ENCODE measurements around the gene MCUR1. TPM values are rescaled to one million over a fixed set of nuclear protein-coding genes. Genes with fewer than 3 reads are reported as not detected.

Gene MCUR1
- total RNA-seq, 1 donor from 2014 or later: 39.8 TPM

DNA sequence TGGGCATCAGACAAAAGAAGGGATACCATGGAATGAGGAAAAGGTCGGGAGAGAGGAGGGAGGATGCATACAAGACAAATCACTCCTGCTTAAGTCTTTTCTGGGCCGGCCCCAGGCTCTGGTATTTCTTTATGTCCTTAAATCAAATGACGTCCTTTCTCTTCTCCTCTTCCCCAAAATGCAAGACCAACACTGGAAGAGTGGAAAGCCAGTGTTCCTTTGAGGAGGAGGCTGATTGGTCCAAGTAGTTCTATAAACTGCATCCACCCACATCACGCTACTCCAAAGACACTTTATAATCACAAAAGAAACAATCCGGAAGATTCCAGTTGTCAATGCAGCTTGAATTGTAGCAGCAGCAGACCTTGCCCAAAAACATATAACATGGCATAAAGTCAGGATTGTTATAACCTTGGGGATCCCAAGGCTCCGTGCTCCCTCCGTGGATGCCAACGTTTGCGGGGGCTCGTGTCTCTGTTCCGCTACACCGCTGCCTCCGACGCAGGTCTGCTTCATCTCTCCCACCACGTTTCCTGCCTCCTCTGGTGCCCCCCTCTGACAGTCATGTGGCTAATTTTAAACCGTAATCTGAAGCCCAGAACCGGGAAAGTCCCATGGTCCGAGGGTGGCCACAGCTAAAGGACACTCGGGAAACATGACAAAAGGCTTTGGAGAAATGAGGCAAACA is 47.1 kb downstream of the MCUR1 start:
- no peaks in the 10 kb centered on the region for H3K9me3 Mint-ChIP-seq
- intact Hi-C loops (cut with micrococcal nuclease): no loop called here
- peaks cover 5% of the 10 kb centered on the region for H3K36me3 Mint-ChIP-seq (ENCODE audit: low read depth)
- H3K27ac Mint-ChIP-seq: peak overlapping the region; percentile 16
- DNase-seq (ENCODE audit: low spot score): no peak
- H3K27me3 Mint-ChIP-seq (ENCODE audit: low read depth): no peaks in the 10 kb centered on the region
- peaks cover 41% of the 10 kb centered on the region for H3K4me1 Mint-ChIP-seq (ENCODE audit: low read depth)
- H3K4me3 Mint-ChIP-seq (ENCODE audit: low read depth): peak overlapping the region; percentile 42

- Mint-ChIP-seq H3K27ac (no peak overlapping the region), H3K4me3 (ENCODE audit: low read depth) (no peak overlapping the region), H3K27me3 (ENCODE audit: low read depth) (no peaks in the 10 kb centered on the region), H3K36me3 (ENCODE audit: low read depth) (peaks cover 5% of the 10 kb centered on the region), H3K4me1 (ENCODE audit: low read depth) (peaks cover 48% of the 10 kb centered on the region), H3K9me3 (no peaks in the 10 kb centered on the region)
- intact Hi-C loops (cut with micrococcal nuclease): no loop called here
- no peak for DNase-seq (ENCODE audit: low spot score)
Measured at GRCh38 chr6:13766201-13766634, 48.1 kb downstream of the MCUR1 start.

- no peak overlapping the region for H3K27ac Mint-ChIP-seq
- H3K9me3 Mint-ChIP-seq: no peaks in the 10 kb centered on the region
- H3K4me1 Mint-ChIP-seq (ENCODE audit: low read depth): peaks cover 48% of the 10 kb centered on the region
- DNase-seq (ENCODE audit: low spot score): no peak
- H3K36me3 Mint-ChIP-seq (ENCODE audit: low read depth): peaks cover 5% of the 10 kb centered on the region
- no peaks in the 10 kb centered on the region for H3K27me3 Mint-ChIP-seq (ENCODE audit: low read depth)
- H3K4me3 Mint-ChIP-seq (ENCODE audit: low read depth): no peak overlapping the region
- intact Hi-C loops (cut with micrococcal nuclease): no loop called here
Measured at GRCh38 chr6:13765570-13765969, 48.8 kb downstream of the MCUR1 start.

- Mint-ChIP-seq H3K4me1 (ENCODE audit: low read depth) (peaks cover 50% of the 10 kb centered on the region), H3K36me3 (ENCODE audit: low read depth) (peaks cover 5% of the 10 kb centered on the region), H3K27ac (no peak overlapping the region), H3K9me3 (no peaks in the 10 kb centered on the region), H3K4me3 (ENCODE audit: low read depth) (no peak overlapping the region), H3K27me3 (ENCODE audit: low read depth) (no peaks in the 10 kb centered on the region)
- intact Hi-C loops (cut with micrococcal nuclease): no loop called here
- DNase-seq (ENCODE audit: low spot score): no peak
Measured at GRCh38 chr6:13764996-13765395, 49.4 kb downstream of the MCUR1 start.

DNA sequence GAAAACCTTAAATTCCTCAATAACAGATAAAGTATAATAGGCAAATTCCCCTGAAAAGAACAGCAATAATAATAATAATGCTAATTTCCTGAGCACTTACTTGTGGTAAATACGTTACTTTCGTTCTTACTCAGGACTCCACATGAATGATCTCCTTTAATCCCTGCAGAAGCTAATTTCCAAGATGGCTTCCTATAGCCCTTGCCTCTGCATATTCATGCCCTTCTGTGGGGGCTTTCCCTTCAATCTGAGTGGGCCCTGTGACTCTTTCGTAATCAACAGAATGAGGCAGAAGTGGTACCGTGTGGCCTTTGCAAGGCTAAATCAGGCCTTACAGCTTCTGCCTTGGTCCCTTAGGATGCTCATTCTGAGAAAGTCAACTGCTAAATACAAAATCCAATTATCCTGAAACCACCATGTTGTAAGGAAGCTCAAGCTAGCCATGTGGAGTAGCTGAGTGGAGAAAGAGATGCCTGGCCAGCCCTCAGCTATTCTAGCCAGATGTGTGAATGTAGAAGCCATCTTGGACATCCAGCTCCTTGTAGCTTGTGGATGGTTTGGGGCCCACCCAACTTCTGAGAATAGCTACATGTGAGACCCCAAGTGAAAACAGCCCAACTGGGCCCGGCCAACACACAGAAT is 50.5 kb downstream of the MCUR1 start:
- Mint-ChIP-seq H3K36me3 (ENCODE audit: low read depth) (peaks cover 5% of the 10 kb centered on the region), H3K27me3 (ENCODE audit: low read depth) (no peaks in the 10 kb centered on the region), H3K9me3 (no peaks in the 10 kb centered on the region), H3K27ac (peak overlapping the region; percentile 42), H3K4me1 (ENCODE audit: low read depth) (peaks cover 51% of the 10 kb centered on the region), H3K4me3 (ENCODE audit: low read depth) (no peak overlapping the region)
- intact Hi-C loops (cut with micrococcal nuclease): loop anchor here (2.0 kb wide), 3 partner anchors 23 to 49 kb away; no protein-coding TSS in a partner anchor
- DNase-seq (ENCODE audit: low spot score): no peak

DNA sequence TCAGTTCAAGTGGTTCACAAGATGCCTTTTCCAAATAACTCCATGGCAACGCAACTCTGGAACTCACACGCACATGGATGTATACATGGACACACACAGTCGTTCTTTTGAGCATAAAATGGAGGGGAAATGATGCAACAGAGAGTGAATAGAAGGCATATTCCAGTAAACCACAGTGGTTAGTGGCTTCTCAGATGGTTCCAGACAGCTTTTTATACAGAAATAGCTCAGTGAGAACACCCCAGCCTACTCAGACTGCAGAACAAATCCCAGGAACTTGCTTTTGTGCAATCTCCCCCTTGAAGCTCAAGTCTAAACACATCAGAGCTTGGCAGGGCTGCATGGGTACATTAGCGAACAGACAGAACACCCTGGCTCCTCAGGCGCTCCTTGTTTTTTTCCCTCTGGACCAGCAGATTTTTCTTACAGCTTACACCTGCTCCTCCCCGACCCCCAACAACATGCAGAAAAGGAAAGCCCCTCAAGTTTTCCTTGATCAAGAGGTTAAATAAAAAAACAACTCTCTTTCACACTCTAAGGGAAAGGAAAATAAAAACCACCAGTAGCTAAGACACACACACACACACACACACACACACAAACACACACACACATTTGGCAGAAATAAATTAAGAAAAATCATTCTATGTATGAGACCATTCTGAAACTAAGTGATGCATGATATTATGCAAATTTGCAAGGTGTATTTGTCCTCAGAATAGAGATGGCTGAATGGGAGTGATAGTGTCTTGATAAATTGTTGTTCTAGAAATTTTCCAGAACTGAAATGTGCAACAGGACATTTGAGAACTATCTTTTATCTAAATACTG is 51.5 kb downstream of the MCUR1 start:
- Mint-ChIP-seq H3K4me1 (ENCODE audit: low read depth) (peaks cover 47% of the 10 kb centered on the region), H3K4me3 (ENCODE audit: low read depth) (peak overlapping the region; percentile 72), H3K27me3 (ENCODE audit: low read depth) (no peaks in the 10 kb centered on the region), H3K27ac (peak overlapping the region; percentile 87), H3K36me3 (ENCODE audit: low read depth) (peaks cover 5% of the 10 kb centered on the region), H3K9me3 (no peaks in the 10 kb centered on the region)
- no peak for DNase-seq (ENCODE audit: low spot score)
- intact Hi-C loops (cut with micrococcal nuclease): loop anchor here (2.0 kb wide), 3 partner anchors 24 to 48 kb away; no protein-coding TSS in a partner anchor

GRCh38 chr6:13761361-13762036 is 52.9 kb downstream of the MCUR1 start:
- Mint-ChIP-seq H3K27ac (no peak overlapping the region), H3K9me3 (no peaks in the 10 kb centered on the region), H3K27me3 (ENCODE audit: low read depth) (no peaks in the 10 kb centered on the region), H3K36me3 (ENCODE audit: low read depth) (peaks cover 5% of the 10 kb centered on the region), H3K4me1 (ENCODE audit: low read depth) (peaks cover 38% of the 10 kb centered on the region), H3K4me3 (ENCODE audit: low read depth) (no peak overlapping the region)
- intact Hi-C loops (cut with micrococcal nuclease): loop anchor here (2.0 kb wide), 3 partner anchors 25 to 47 kb away; no protein-coding TSS in a partner anchor
- DNase-seq (ENCODE audit: low spot score): no peak

GRCh38 chr6:13760307-13761304 is 53.8 kb downstream of the MCUR1 start:
- peaks cover 5% of the 10 kb centered on the region for H3K36me3 Mint-ChIP-seq (ENCODE audit: low read depth)
- H3K27ac Mint-ChIP-seq: no peak overlapping the region
- no peak for DNase-seq (ENCODE audit: low spot score)
- H3K4me1 Mint-ChIP-seq (ENCODE audit: low read depth): peaks cover 29% of the 10 kb centered on the region
- H3K4me3 Mint-ChIP-seq (ENCODE audit: low read depth): no peak overlapping the region
- H3K9me3 Mint-ChIP-seq: no peaks in the 10 kb centered on the region
- intact Hi-C loops (cut with micrococcal nuclease): no loop called here
- H3K27me3 Mint-ChIP-seq (ENCODE audit: low read depth): no peaks in the 10 kb centered on the region

DNA sequence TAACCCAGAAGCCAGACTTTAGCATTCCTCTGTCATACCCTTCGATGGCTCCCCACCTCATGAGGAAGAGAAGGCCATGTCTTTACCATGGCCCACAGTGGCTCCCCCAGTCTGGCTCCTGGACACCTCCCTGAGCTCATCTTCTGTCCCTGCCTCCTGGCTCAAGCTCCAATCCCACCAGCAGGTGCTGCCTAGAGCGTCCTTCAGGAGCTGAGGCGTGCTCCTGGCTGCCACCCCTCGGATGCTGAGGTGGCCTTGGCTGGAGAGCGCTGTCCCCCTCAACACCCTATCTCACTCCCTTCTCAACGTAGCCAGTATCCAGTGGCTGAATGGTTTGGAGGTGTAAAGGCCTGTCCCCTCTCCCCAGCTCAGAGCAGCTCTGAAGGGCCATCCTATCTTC is 55.3 kb downstream of the MCUR1 start:
- H3K27me3 Mint-ChIP-seq (ENCODE audit: low read depth): no peaks in the 10 kb centered on the region
- peaks cover 28% of the 10 kb centered on the region for H3K4me1 Mint-ChIP-seq (ENCODE audit: low read depth)
- intact Hi-C loops (cut with micrococcal nuclease): no loop called here
- no peak overlapping the region for H3K4me3 Mint-ChIP-seq (ENCODE audit: low read depth)
- no peak overlapping the region for H3K27ac Mint-ChIP-seq
- no peaks in the 10 kb centered on the region for H3K9me3 Mint-ChIP-seq
- DNase-seq (ENCODE audit: low spot score): no peak
- H3K36me3 Mint-ChIP-seq (ENCODE audit: low read depth): peaks cover 5% of the 10 kb centered on the region

DNA sequence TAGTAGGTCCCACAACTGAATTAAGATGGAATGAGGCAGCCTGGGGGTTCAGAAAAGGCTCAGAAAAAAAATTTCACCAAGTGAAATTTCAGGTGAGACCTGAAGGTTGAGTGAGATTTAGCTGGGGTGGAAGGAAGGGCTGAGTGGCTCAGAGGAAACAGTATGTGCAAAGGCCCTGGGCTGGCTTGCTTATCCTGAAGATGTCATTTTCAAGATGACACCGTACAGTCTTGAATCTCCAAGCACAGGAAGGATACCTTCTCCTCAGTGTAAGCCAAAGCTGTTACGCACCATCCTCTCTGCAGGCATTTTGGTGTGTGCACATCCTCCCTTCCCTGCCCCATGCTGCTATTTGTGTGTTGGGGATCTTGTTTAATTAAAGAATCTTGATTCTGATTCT is 59.7 kb downstream of the MCUR1 start:
- H3K27ac Mint-ChIP-seq: no peak overlapping the region
- DNase-seq (ENCODE audit: low spot score): no peak
- intact Hi-C loops (cut with micrococcal nuclease): no loop called here
- no peak overlapping the region for H3K4me3 Mint-ChIP-seq (ENCODE audit: low read depth)
- H3K27me3 Mint-ChIP-seq (ENCODE audit: low read depth): no peaks in the 10 kb centered on the region
- H3K36me3 Mint-ChIP-seq (ENCODE audit: low read depth): no peaks in the 10 kb centered on the region
- no peaks in the 10 kb centered on the region for H3K9me3 Mint-ChIP-seq
- H3K4me1 Mint-ChIP-seq (ENCODE audit: low read depth): peaks cover 2% of the 10 kb centered on the region

- Mint-ChIP-seq H3K4me3 (ENCODE audit: low read depth) (no peak overlapping the region), H3K36me3 (ENCODE audit: low read depth) (no peaks in the 10 kb centered on the region), H3K4me1 (ENCODE audit: low read depth) (no peaks in the 10 kb centered on the region), H3K9me3 (no peaks in the 10 kb centered on the region), H3K27ac (no peak overlapping the region), H3K27me3 (ENCODE audit: low read depth) (no peaks in the 10 kb centered on the region)
- no peak for DNase-seq (ENCODE audit: low spot score)
- intact Hi-C loops (cut with micrococcal nuclease): no loop called here
Measured at GRCh38 chr6:13743736-13744127, 70.6 kb downstream of the MCUR1 start.

Data from activated T-helper 2 cell treated with anti-CD3 and anti-CD28 coated beads, Interferon-gamma antibody, Interleukin-2, Interleukin-4, amounts not matched to agents 10 μg/mL and 5 μg/mL and 100 μg/mL, durations not matched to agents 14 hours and 24 hours and 36 hours (primary cell).